Right lobe of liver (tissue), 4 donors: ENCODE measurements around the gene TVP23C.
"Not testable (repeated sequence)": the region's sequence is repeated elsewhere in the genome, so short reads cannot be mapped to it uniquely, and the experiment has no call there.

Experiments used
- POLR2A ChIP-seq: fragments of 450-650 bp; IDR thresholded peaks from one replicate; pipeline ENCODE4 v1.6.1; 2017; ENCODE audit warnings: antibody characterized with exemption, mild to moderate bottlenecking
- TF ChIP-seq, protein P1 (sequence below), 4 donors: fragments of 200-600 bp in 3 of 4; fragments of 450-650 bp in 1 of 4; IDR thresholded peaks; one replicate each; pipeline versions ENCODE4 v1.5.1 to v1.8.0; 2016 to 2022; ENCODE audit warnings: antibody characterized with exemption in 4 of 4, mild to moderate bottlenecking in 2 of 4
- donor health status: DM: no; HTN: no; CAD: no.
- donor health status: DM: no; HTN: no; CAD: no.
- donor health status: DM: no; HTN: yes; CAD: no.

DNA sequence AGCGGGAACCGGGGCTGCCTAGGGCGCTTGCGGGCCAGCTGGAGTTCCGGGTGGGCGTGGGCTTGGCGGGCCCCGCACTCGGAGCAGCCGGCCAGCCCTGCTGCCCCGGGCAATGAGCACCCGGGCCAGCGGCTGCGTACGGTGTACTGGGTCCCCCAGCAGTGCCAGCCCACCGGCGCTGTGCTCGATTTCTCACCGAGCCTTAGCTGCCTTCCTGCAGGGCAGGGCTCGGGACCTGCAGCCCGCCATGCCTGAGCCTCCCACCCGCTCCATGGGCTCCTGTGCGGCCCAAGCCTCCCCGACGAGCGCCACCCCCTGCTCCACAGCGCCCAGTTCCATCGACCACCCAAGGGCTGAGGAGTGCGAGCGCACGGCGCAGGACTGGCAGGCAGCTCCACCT is 57.6 kb downstream of the TVP23C start:
- TF ChIP-seq POLR2A, result not testable (repeated sequence)
- TF ChIP-seq, protein P1, sequence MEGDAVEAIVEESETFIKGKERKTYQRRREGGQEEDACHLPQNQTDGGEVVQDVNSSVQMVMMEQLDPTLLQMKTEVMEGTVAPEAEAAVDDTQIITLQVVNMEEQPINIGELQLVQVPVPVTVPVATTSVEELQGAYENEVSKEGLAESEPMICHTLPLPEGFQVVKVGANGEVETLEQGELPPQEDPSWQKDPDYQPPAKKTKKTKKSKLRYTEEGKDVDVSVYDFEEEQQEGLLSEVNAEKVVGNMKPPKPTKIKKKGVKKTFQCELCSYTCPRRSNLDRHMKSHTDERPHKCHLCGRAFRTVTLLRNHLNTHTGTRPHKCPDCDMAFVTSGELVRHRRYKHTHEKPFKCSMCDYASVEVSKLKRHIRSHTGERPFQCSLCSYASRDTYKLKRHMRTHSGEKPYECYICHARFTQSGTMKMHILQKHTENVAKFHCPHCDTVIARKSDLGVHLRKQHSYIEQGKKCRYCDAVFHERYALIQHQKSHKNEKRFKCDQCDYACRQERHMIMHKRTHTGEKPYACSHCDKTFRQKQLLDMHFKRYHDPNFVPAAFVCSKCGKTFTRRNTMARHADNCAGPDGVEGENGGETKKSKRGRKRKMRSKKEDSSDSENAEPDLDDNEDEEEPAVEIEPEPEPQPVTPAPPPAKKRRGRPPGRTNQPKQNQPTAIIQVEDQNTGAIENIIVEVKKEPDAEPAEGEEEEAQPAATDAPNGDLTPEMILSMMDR (IDR thresholded peaks at IDR 0.05), result not testable (repeated sequence)
